Islet of Langerhans (tissue), 1 donor: ENCODE data around the gene EPHA7.

ENCODE experiments used
- FAIRE-seq: peaks from one replicate; lab custom pipeline; 2011; peaks lifted over from hg19 to GRCh38; lab: Jason Lieb, UNC

Gene EPHA7

DNA sequence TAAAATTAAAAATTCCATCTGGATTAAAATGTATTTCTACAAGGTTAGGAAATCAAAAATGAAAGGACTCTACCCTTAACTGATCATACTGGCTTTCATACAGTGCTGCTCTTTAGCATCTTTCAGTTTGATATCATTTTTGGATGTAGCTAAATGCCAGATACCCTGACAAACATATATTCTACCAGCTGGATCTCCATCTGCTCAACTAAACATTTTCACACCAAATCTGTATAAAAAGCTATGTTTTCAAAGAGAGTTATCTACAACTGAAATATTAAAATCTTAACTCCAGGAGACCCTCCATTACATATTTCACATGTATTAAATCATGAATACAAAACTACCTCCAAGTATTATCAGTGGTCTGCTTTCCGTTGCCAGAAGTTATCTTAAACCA lies 95.7 kb downstream of the EPHA7 start:
- FAIRE-seq = no peak

DNA sequence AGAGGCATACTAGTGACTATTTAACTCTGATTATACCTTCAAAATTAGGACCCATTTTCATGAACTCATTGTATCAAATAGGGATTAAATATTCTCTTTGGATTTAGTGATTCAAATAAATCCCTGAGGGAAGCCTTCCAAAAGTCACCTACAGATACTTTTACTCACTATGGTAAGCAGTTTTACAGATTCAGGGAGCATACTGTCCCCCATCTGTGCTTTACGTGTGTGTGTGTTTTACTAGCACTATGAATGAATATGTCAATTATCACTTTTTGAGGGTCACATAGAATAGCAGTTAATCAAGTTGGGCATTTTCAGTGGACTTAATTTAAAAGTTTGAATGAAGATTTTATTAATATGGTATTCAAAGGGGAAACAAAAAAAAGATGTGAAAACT lies 96.7 kb downstream of the EPHA7 start:
- FAIRE-seq = no peak

DNA sequence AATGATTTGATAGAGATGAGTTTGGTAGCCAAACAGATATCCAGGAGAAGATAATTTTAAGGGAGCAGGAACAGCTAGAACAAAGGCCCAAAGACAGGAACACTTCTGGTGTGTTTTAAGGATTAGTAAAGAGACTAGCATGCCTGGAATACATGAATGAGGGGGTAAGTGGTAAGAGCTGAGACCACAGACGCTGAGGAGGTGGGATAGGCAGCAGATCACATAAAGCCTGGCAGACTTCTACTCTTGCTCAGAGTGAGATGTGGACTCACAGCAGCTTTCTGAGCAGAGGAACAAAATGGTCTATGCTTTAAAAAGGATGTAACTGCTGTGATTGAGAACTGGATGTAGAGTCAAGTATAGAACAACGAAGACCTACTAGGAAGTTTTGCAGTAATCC lies 100.1 kb downstream of the EPHA7 start:
- no peak for FAIRE-seq

DNA sequence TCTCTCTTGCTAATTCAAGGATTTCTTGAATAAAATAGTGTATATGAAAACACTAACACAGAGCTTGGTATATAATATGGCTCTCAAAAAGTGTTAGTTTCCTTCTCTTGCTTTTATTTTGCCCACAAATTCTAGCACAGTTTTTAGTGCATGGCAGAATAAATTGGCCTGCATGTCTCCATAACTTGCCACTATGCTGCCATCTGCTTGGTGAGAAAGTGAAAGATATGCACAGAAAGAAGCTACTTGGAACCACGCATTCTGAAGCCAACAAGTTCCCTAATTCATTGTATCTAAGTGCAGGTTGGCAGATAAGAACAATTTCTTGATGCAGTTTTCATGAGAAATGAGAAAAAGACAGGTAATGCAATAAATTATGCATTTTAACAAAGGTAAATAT lies 101.2 kb downstream of the EPHA7 start:
- FAIRE-seq = no peak

DNA sequence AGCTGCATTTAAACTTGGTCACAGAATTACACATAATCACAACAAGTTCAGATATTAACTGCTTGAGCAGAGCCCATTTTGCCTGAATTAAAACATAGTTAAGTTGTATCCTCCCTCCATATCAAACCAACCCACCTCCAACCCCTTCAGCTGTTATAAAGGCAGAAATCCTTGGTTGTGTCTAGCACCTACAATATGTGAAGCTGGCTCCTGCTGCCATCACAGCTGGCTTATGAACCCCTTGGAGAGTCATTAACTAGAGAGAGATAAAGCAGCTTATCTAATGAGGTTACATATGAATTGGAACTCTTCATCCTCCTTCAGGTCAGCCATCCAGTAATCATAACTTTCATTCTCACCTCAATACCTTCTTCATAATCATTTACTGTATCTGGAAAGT lies 101.8 kb downstream of the EPHA7 start:
- FAIRE-seq = no peak

DNA sequence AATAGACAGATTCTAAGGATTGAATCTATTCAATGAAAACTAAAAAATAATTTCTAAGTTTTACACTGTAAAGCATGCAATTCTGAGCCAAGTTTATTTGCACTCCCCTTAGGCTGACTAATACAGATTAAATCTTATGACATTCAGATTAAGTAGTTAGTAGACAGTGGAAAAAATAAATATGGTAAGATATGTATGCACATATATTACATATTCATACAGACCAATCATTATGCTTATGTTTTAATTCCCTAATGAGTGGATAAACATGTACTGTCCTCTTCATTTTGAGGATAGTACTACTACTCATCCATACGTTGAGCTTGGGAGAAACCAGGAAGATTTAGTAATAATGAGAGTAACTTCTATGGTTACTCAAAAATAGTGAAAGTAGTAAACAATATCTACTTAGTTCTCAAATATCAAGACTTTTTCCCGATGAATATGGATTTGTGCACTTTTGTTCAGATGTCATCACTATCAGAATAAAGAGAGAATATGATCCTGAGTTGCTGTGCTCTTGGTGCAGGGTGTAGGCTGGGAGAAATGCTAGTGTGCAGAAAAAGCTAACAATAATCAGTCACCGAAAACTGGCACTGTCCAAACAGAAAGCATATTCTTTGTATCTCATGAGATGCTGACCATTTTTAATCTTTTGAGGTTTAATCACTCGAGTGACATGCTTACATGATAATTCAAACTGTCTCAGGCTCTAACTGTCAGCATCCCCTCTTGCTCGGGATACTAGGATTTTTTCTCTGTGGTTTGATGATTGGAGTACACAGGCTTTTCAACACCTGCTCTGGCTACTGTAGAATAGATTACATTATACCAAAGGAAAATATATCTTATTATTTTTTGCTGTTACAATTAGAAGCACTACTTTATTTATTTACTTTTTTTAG lies 111.6 kb downstream of the EPHA7 start:
- FAIRE-seq = no peak

DNA sequence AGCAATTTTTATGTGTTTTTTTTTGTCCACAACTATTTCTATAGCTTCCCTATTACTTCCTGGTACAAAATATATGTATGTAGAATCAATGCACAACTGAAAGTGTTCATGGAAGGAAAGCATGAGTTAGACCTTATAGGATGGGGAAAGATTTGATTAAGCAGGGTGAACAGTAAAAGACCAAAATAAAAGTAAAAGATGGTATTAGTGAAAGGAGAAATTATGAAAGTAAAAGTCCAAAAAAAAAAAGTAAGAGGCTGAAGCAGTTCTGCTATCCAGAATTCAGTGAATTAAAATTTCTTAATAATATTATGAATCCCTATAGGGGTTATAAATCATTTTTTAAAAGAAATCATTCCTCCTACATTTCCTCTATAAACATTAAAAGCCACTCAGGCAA lies 114.3 kb downstream of the EPHA7 start:
- FAIRE-seq = no peak

DNA sequence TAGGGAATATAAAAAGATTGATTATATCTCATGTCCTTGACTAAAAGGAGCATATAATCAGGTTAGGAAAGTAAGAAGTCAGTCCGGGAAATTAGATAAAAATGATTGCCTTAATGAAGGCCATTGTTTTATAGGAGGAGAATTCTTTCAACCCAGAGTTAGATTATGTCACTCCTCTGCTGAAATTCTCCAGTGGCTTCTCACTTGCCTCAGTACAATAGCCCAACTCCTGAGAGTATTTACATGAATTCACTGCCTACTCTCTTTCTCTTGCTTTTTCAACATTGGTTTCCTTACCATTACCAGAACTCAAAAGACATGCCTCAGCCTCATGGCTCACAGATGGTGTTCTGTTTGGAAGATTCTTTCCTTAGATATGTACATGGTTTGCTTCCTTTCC lies 114.9 kb downstream of the EPHA7 start:
- no peak for FAIRE-seq

DNA sequence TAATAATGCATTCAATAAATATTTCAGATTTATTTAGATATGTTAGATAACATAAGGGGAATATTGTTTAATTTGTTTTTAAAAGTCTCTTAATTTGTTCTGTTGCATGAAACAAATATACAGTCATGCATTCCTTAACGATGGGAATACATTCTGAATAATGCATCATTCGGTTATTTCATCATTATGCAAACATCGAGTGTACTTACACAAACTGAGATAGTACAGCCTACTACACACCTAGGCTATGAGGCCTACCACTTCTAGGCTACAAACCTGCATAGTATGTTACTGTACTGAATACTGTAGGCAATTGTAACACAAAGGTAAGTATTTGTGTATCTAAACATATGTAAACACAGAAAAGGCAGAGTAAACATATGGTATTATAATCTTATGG lies 118.7 kb downstream of the EPHA7 start:
- FAIRE-seq = no peak

DNA sequence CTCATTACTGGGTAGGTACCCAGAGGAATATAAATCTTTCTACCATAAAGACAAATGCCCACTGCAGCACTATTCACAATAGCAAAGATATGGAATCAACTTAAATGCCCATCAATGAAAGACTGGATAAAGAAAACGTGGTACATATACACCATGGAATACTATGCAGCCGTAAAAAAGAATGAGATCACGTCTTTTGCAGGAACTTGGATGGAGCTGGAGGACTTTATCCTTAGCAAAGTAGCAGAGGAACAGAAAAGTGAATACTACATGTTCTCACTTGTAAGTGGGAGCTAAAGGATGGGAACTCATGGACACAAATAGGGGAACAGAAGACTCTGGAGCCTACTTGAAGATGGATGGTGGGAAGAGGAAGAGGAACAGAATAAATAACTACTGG lies 119.7 kb downstream of the EPHA7 start:
- FAIRE-seq = no peak

DNA sequence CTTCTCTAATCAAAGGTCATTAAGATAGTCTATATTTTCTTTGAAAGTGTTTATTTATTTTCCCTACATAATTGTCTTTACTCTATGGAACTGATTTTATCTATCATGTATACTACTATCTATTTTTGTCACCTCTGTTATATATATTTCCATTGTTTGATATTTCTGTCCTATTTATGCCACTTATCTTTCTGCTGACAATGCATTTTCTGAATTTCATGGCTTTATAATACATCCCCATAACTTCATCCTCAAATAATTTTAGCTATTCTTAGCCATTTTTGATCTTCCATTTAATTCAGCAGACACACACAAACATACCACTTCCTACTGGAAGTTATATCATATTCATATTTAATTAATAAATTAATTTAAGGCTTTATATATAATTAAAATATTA lies 123.7 kb downstream of the EPHA7 start:
- FAIRE-seq = no peak

DNA sequence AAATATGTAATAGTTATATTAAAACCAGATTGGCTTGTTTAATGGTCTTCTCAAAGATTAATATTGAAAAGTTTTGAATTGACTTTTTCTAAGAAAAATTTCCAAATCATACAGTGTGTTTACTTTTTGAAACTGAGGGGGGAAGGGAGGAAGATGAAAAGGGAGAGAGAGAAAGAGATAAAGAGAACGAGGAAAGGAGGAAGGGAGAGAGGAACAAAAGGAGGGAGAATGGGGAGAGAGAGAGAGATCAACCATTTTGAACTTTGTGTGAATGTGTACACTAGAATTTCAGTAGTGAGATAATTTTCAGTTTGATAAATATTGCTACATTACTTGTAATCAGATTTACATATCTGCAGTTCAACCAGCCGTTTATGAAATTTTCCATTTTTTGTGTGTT lies 124.5 kb downstream of the EPHA7 start:
- FAIRE-seq = no peak

DNA sequence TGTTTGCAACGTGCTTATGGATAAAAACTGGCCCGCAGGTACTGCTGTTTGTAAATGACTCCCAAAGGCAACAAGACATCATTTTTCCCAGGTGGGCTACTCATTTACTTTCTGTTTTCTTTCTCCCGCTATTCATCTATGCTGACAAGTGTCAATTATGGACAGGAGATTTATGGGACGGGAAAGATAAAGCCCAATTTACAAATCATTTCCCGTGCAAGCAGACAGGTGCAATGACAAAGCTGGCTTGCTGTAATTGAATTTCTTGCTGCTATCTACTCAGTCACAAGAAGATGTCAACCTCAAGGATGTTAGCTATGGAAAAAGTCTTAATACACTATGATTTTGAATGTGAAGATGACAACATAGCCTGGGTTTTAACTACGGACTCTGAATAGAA lies 125.5 kb downstream of the EPHA7 start:
- FAIRE-seq = no peak

DNA sequence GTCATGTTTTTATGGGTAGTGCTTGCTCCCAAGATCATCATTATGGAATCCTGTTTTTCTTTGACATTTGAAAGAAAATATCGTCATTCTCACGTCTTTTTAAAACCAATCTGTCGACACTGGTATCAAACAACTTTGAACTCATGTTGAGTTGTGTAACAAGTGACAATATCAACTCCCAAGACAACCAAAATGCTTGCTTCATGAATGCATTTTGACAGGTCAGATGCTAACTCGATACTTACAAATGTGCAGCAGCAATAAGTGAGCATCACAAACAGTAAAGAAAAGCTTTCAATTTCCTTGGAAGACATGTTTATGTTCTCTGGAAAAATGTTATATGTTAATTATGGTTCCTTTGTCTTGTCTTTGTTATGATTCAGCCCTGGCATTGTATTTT lies 125.9 kb downstream of the EPHA7 start:
- no peak for FAIRE-seq

DNA sequence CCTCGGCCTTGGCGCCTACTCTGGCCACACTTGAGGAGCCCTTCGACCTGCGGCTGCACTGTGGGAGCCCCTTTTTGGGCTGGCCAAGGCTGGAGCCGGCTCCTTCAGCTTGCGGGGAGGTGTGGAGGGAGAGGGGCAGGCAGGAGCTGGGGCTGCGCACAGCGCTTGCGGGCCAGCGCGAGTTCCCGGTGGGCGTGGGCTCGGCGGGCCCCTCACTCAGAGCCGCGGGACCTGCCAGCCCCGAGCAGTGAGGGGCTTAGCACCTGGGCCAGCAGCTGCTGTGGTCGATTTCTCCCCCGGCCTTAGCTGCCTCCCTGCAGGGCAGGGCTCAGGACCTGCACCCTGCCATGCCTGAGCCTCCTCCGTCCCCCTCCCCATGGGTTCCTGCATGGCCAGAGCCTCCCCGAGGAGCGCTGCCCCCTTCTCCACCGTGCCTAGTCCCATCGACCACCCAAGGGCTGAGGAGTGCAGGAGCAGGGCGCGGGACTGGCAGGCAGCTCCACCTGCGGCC lies 136.8 kb downstream of the EPHA7 start:
- FAIRE-seq = no peak

DNA sequence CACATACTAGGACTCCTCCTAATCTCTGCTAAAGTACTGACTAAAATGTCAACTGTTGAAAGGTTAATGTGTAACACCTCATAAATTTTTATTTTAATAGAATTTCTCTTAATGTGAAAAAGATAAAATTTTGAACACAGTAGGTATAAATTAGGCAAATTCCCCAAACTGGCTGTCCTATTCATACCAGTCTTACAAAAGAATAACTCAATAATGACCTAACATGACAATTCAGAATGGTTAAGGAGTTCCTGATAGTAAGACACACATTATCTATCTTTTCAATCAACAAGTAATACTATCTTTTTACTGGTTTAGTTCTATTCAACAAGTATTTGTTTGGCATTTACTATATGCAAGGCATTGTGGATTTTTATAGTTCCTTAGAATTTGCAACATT lies 141.1 kb downstream of the EPHA7 start:
- FAIRE-seq = no peak

DNA sequence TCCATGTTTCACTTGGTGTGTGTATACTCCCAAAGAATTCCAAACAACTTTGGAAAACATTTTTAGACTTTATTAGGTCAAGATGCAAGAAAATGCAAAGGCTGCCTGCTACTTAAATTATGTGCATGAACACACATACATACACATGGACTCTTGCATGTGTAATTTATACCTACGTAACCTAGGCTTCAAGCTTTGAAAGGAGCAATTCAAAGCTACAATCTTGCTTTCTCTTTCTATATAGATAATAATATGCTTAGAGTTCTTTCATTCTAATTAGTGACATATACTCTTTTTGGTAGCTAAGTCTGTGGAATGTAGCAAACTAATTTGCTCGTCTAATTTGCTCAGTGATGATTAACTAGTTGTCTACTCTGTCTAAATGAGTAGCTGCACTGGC lies 146.5 kb downstream of the EPHA7 start:
- FAIRE-seq = no peak

DNA sequence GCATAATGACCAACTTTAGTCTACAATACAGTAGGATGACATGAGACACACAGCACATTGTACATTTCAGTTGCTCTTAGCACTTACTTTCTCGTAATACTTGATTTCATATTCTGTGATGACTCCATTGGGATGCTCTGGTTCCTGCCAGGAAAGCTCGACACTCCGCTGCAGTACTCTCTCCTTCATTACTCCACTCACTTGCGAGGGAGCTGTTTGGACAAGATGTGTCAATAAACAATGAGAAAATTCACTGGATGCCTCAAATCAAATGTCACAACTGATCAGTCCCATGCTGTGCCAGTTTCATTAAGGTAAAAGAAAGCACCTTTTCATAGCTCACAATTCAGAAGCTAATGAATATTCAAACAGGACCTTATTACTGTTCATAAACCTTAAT lies 147.1 kb downstream of the EPHA7 start:
- FAIRE-seq = no peak

DNA sequence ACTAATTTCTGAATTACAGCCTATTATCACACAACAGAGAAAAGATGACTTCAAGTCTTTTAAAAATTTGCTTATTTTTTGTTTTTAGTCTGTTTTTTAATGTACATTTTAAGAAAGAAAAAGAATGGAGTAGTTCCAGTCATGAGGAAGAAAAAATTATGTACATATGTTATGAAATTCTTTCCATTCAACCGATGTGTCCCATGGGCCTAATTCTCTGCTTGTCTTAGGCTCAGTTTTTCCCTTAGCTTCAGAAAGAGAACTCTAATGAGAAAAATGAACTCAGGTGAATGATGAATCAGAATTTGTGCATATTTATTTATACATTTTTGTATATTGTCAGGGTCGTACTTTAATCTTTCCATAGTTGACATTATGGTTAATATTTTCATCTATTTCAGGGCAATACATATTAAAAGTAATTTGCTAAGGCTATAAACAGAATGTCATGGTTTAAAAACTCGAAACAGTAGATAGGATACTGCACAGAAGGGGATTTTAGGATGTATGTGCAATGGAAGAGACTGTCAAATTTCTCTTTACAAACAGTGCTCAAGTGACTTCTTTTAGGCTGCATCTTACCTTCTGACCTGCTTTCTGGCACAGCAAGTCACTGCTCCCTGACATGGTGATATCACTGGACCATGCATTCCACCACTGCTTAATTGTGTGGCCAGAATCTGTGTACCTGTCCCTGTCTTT lies 153.1 kb downstream of the EPHA7 start:
- no peak for FAIRE-seq

DNA sequence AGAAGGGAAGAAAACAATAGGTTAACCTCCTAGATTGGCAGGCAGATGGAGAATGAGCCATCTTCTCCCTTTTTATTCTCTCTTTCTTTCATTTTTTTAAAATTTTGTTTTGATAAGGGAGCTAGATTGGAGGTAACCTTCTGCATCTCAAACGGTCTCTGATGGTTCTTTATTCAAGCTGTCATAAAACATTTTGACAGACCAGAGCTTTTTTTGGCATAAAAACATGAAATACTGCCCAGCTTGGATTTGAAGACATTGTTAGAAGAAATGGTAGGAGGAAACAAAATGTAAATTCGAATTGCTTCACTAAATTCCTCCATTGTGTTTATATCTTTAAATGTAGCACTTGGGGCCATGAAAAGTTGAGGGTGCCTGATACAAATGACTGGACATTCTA lies 158.5 kb downstream of the EPHA7 start:
- no peak for FAIRE-seq

DNA sequence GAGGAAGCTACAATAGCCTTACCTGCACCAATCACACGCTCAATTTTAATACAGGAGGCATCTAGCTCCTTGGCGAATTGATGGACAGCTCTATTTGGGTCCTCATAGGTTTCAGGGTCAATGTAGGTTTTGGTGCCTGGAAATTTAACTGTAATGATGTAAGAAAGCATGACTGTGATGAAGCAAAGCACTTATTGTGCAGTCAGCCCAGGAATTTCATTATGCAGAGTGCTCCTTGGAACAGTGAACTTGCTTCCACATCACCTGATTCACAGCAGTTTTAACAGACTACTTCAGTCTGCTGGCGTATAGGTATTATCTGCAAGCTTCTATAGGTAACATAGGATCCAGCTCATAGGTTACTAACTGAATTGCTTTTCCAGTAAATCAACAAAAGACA lies 160.0 kb downstream of the EPHA7 start:
- FAIRE-seq = no peak

DNA sequence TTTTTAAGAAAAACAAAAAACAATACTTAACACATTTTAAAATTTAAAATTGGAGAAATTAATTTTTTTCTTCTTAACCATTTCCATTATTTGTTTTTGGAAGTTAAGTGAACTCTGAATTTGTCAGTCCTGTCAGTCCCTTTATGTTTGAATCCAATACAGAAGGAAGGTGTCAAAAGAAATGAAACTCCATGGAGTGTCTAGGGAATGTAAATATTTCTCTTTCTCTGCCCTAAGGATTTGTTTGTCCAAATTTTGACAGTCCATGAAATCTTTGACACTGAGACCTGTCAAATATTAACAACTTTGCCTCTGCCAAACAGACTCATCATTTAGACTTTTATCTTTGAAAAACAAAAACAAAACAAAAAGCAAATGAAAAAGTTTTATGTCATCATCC lies 166.4 kb downstream of the EPHA7 start:
- no peak for FAIRE-seq

DNA sequence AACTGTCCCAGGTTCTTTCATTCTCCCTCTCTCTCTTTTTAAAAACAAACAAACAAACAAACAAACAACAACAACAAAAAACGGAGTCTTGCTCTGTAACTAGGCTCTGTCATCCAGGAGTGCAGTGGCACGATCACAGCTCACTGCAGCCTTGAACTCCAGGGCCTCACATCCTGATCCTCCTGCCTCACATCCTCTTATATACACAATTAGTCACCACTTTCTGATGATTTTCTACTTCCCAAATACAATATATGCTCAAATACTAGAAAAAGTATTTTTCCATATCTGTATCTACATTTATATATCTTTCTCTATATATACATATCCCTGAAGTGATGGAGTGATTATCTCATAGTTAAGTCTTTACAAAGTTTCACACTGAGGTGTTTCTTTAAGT lies 170.7 kb downstream of the EPHA7 start:
- no peak for FAIRE-seq
